Neural cell (in vitro differentiated cells): ENCODE data around the gene PRKAG2. TPM values are rescaled to one million over a fixed set of nuclear protein-coding genes. Genes with fewer than 3 reads are reported as not detected.

Experiments
- H2AFZ ChIP-seq: fragments of 200-600, 300-800 bp; sonication (generic), shearing (Covaris generic); 2 replicates; pipeline ENCODE4 v1.6.0; 2014; ENCODE audit warnings: low read depth, mild to moderate bottlenecking, antibody characterized with exemption, low read length, moderate library complexity
- H3F3A ChIP-seq: fragments of 200-600 bp; shearing (Covaris generic); 2 replicates; pipeline ENCODE4 v1.6.1; 2016; ENCODE audit warnings: mild to moderate bottlenecking, moderate library complexity, mixed read lengths, antibody characterized with exemption, low read length; ENCODE audit not compliant: insufficient read depth, poor library complexity, severe bottlenecking
- H3K27ac ChIP-seq: fragments of 200-600, 300-800 bp; sonication (generic), shearing (Covaris generic); 2 replicates; pipeline ENCODE4 v1.5.1; 2014; ENCODE audit warnings: mild to moderate bottlenecking, low read length, moderate library complexity
- H3K27me3 ChIP-seq: fragments of 300-800, 200-600 bp; sonication (generic), shearing (Covaris generic); 2 replicates; pipeline ENCODE4 v1.6.0; 2014; ENCODE audit warnings: mild to moderate bottlenecking, low read depth, low read length, moderate library complexity; ENCODE audit not compliant: insufficient read depth
- H3K36me3 ChIP-seq: fragments of 300-800, 200-600 bp; sonication (generic), shearing (Covaris generic); 2 replicates; pipeline ENCODE4 v1.5.1; 2014; ENCODE audit warnings: mild to moderate bottlenecking, antibody characterized with exemption, low read length, moderate library complexity; ENCODE audit not compliant: insufficient read depth
- H3K4me2 ChIP-seq: fragments of 300-800, 200-600 bp; sonication (generic), shearing (Covaris generic); 2 replicates; pipeline ENCODE4 v1.6.0; 2014; ENCODE audit warnings: mild to moderate bottlenecking, low read length
- H3K4me3 ChIP-seq: fragments of 300-800, 200-600 bp; sonication (generic), shearing (Covaris generic); 2 replicates; pipeline ENCODE4 v1.5.1; 2014; ENCODE audit warnings: mild to moderate bottlenecking, low read length, moderate library complexity
- H3K79me2 ChIP-seq: fragments of 200-600 bp; shearing (Covaris generic); replicated peaks from 2 replicates; pipeline ENCODE4 v1.6.0; 2014; ENCODE audit warnings: mild to moderate bottlenecking, low read length, moderate library complexity; ENCODE audit not compliant: insufficient read depth
- H3K9ac ChIP-seq: fragments of 300-800, 200-600 bp; sonication (generic), shearing (Covaris generic); 2 replicates; pipeline ENCODE4 v1.6.1; 2016; ENCODE audit warnings: mild to moderate bottlenecking, low read length, mixed read lengths
- H3K9me2 ChIP-seq: fragments of 200-600 bp; shearing (Covaris generic); 2 replicates; pipeline ENCODE4 v1.6.1; 2016; ENCODE audit warnings: mild to moderate bottlenecking, low read length, mixed read lengths; ENCODE audit not compliant: insufficient read depth
- H3K9me3 ChIP-seq: fragments of 200-600, 300-800 bp; sonication (generic), shearing (Covaris generic); 2 replicates; pipeline ENCODE4 v1.6.1; 2016; ENCODE audit warnings: mild to moderate bottlenecking, mixed run types, low read length, moderate library complexity, mixed read lengths
- H4K20me1 ChIP-seq: fragments of 200-600 bp; shearing (Covaris generic); 2 replicates; pipeline ENCODE4 v1.6.1; 2016; ENCODE audit warnings: mild to moderate bottlenecking, mixed run types; ENCODE audit not compliant: insufficient read depth
- CTCF ChIP-seq: fragments of 450-650 bp; IDR thresholded peaks from 2 replicates; pipeline ENCODE4 v1.5.1; 2014; ENCODE audit warnings: antibody characterized with exemption, mild to moderate bottlenecking, moderate library complexity; ENCODE audit not compliant: poor library complexity, severe bottlenecking
- EP300 ChIP-seq: fragments of 450-650 bp; conservative IDR thresholded peaks from 2 replicates; pipeline ENCODE4 v1.6.1; 2014; ENCODE audit warnings: antibody characterized with exemption, mild to moderate bottlenecking, moderate library complexity; ENCODE audit not compliant: poor library complexity, severe bottlenecking
- EZH2 ChIP-seq: fragments of 200-600, 300-800 bp; shearing (Covaris generic), sonication (generic); IDR thresholded peaks from 2 replicates; pipeline ENCODE4 v1.6.1; 2014; ENCODE audit warnings: antibody characterized with exemption, low read length, borderline replicate concordance, mild to moderate bottlenecking; ENCODE audit not compliant: insufficient read depth, poor library complexity, severe bottlenecking
- MXI1 ChIP-seq: fragments of 450-650 bp; conservative IDR thresholded peaks from 2 replicates; pipeline ENCODE4 v1.6.1; 2014; ENCODE audit warnings: antibody characterized with exemption, mild to moderate bottlenecking; ENCODE audit not compliant: poor library complexity, severe bottlenecking
- POLR2AphosphoS5 ChIP-seq: IDR thresholded peaks from 2 replicates; pipeline ENCODE4 v1.6.1; 2012
- RAD21 ChIP-seq: fragments of 450-650 bp; conservative IDR thresholded peaks from 2 replicates; pipeline ENCODE4 v1.6.1; 2014; ENCODE audit warnings: antibody characterized with exemption, mild to moderate bottlenecking, moderate library complexity
- SMC3 ChIP-seq: fragments of 450-650 bp; conservative IDR thresholded peaks from 2 replicates; pipeline ENCODE4 v1.6.1; 2014; ENCODE audit warnings: antibody characterized with exemption, mild to moderate bottlenecking, moderate library complexity; ENCODE audit not compliant: poor library complexity
- TAF1 ChIP-seq: IDR thresholded peaks from 2 replicates; pipeline ENCODE4 v1.6.1; 2012; ENCODE audit warnings: low read depth
- polyA plus RNA-seq: library from polyadenylated mRNA; depleted of rRNA; stranded (reverse); fragments of >200 nt; gene quantifications from 2 replicates; pipeline ENCODE4 v1.2.3, GENCODE V29; 2014
- TF ChIP-seq, protein P1 (sequence below): IDR thresholded peaks from 2 replicates; pipeline ENCODE4 v1.6.1; 2012; ENCODE audit warnings: borderline replicate concordance

The PRKAG2 gene
- polyA plus RNA-seq, 1 donor from 2014 or later, result 22.9 TPM

DNA sequence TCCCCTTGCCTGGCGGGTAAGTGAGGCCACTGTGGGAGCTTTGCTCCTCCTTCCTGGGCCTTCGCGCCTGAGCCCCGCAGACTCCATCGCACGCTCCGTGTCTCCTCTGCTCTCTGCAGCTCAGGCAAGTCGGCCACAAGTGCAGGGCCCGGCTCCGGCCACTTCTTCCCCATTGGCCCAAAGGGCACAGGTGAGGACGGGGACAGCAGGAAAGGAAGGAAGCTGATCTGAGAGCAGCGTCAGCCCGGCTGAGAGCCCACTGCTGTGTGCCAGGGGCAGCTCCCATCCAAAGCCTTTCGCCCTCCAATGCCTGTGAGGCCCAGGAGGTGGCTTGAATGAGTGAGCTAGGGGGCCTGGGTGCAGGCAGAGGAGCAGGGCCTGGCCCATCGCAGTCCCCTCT, 323.6 kb downstream of the PRKAG2 start:
- H3K79me2 ChIP-seq, result no peaks in the 10 kb centered on the region
- H3K4me2 ChIP-seq, result no peak overlapping the region
- H3K36me3 ChIP-seq, result peaks cover 8% of the 10 kb centered on the region
- H3K9me3 ChIP-seq, result no peaks in the 10 kb centered on the region
- no peaks in the 10 kb centered on the region for H3K9me2 ChIP-seq
- no peak overlapping the region for H3K4me3 ChIP-seq
- TF ChIP-seq SMC3 (no peak), MXI1 (no peak), CTCF (no peak), TAF1 (no peak), EP300 (no peak), RAD21 (no peak)
- TF ChIP-seq, protein P1, sequence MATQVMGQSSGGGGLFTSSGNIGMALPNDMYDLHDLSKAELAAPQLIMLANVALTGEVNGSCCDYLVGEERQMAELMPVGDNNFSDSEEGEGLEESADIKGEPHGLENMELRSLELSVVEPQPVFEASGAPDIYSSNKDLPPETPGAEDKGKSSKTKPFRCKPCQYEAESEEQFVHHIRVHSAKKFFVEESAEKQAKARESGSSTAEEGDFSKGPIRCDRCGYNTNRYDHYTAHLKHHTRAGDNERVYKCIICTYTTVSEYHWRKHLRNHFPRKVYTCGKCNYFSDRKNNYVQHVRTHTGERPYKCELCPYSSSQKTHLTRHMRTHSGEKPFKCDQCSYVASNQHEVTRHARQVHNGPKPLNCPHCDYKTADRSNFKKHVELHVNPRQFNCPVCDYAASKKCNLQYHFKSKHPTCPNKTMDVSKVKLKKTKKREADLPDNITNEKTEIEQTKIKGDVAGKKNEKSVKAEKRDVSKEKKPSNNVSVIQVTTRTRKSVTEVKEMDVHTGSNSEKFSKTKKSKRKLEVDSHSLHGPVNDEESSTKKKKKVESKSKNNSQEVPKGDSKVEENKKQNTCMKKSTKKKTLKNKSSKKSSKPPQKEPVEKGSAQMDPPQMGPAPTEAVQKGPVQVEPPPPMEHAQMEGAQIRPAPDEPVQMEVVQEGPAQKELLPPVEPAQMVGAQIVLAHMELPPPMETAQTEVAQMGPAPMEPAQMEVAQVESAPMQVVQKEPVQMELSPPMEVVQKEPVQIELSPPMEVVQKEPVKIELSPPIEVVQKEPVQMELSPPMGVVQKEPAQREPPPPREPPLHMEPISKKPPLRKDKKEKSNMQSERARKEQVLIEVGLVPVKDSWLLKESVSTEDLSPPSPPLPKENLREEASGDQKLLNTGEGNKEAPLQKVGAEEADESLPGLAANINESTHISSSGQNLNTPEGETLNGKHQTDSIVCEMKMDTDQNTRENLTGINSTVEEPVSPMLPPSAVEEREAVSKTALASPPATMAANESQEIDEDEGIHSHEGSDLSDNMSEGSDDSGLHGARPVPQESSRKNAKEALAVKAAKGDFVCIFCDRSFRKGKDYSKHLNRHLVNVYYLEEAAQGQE, result no peak
- H3K9ac ChIP-seq, result no peak overlapping the region
- no peaks in the 10 kb centered on the region for H3K27me3 ChIP-seq
- H2AFZ ChIP-seq, result no peak overlapping the region
- no peaks in the 10 kb centered on the region for H4K20me1 ChIP-seq
- no peaks in the 10 kb centered on the region for H3F3A ChIP-seq
- no peak overlapping the region for H3K27ac ChIP-seq

DNA sequence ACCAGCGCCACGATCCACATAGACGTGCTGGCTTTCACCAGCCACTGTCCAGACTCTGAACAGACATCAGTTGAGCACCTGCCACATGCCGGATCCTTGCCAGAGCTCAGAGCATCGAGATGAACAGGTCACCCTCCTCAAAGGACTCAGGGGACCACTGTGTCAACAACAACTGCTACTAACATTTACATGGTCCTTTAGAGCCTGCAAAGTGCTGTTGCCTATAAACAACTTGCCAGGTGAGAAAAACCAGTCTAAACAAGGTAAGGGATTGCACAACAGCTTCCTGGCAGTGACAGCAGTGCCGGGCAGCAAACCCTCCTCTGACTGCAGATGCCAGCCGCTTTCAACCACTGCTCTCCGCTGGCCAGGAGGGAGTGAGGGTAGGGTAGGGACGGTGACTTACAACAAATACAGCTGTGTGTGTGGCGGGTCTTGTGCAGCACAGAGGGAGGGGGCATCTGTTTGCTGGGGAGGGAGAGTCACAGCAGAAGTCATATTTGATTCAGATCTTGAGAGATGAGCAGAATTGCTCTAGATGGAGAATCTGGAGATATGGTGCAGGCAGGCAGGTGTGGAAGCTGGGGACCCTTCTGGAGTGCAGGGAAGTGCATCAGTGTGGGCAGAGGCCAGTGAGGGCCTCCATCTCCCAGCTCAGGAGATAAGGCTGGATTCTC, 324.4 kb downstream of the PRKAG2 start:
- TF ChIP-seq SMC3 (no peak), RAD21 (no peak), POLR2AphosphoS5 (no peak)
- Histone ChIP-seq H3K27ac (no peak overlapping the region), H3K79me2 (no peaks in the 10 kb centered on the region), H3K4me3 (no peak overlapping the region), H3K36me3 (peaks cover 8% of the 10 kb centered on the region), H3K9me2 (no peaks in the 10 kb centered on the region), H4K20me1 (no peaks in the 10 kb centered on the region), H3K4me2 (no peak overlapping the region), H3K9me3 (no peaks in the 10 kb centered on the region), H3K9ac (no peak overlapping the region), H2AFZ (no peak overlapping the region), H3F3A (no peaks in the 10 kb centered on the region), H3K27me3 (no peaks in the 10 kb centered on the region)

- Histone ChIP-seq H3K9me3 (no peaks in the 10 kb centered on the region), H3K36me3 (peaks cover 3% of the 10 kb centered on the region), H3F3A (no peaks in the 10 kb centered on the region), H3K27me3 (no peaks in the 10 kb centered on the region), H2AFZ (no peak overlapping the region), H3K4me3 (no peak overlapping the region), H4K20me1 (no peaks in the 10 kb centered on the region), H3K79me2 (no peaks in the 10 kb centered on the region), H3K9me2 (no peaks in the 10 kb centered on the region), H3K27ac (no peak overlapping the region), H3K4me2 (no peak overlapping the region), H3K9ac (no peak overlapping the region)
- TF ChIP-seq CTCF, result no peak
- TF ChIP-seq MXI1, result no peak
- no peak for TF ChIP-seq EZH2
- TF ChIP-seq TAF1, result no peak
- TF ChIP-seq EP300, result no peak
- TF ChIP-seq, protein P1, result no peak
- no peak for TF ChIP-seq SMC3
- no peak for TF ChIP-seq RAD21
- TF ChIP-seq POLR2AphosphoS5, result no peak
Observed at GRCh38 chr7:151551820-151552219, 325.1 kb downstream of the PRKAG2 start.
